ENCODE measurements around the gene TNP1. TPM values are rescaled to one million over a fixed set of nuclear protein-coding genes. Genes with fewer than 3 reads are reported as not detected.

Gene TNP1
- total and polyA plus RNA-seq, 2 donors (not counting 1 experiment from before 2014, with no cell fraction given) = not detected

DNA sequence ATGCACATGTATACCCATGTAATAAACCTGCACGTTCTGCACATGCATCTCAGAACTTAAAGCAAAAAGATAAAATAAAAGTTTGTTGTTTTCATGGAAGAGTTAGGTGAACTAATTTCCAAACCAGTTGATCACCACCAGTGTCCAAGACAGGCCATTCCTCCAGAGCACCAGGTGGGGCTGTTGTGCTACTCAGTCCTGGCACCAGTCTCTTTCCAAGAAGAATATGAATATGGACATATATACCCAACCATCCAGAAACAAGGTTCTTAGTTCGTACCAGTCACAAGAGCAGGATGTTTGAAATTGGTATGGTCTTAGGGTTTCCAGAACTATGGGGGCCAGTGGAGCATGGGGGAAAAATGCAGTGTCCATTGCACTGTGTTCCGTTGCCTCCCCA, 17.2 kb upstream of the TNP1 start:
- TF ChIP-seq CTCF (IDR thresholded peaks at IDR 0.05) (no peak), EZH2 (IDR thresholded peaks at IDR 0.05; ENCODE audit: borderline replicate concordance, insufficient read depth, low read depth, low read length, poor library complexity, severe bottlenecking) (no peak)
- Mint-ChIP-seq H3K27ac (no peak overlapping the region), H3K27me3 (peaks cover 8% of the 10 kb centered on the region), H3K4me3 (no peak overlapping the region), H3K4me1 (no peaks in the 10 kb centered on the region), H3K9me3 (ENCODE audit: insufficient read depth) (no peaks in the 10 kb centered on the region)
- Histone ChIP-seq H3K27ac (ENCODE audit: low read length in 2 of 2) (no peak overlapping the region), H3K4me2 (replicated peaks; ENCODE audit: low read depth, low read length, poor library complexity, severe bottlenecking) (no peak overlapping the region), H3K4me1 (ENCODE audit: control insufficient read depth in 2 of 2, insufficient read depth in 2 of 2, low read length in 2 of 2) (no peaks in the 10 kb centered on the region), H3K79me2 (ENCODE audit: control insufficient read depth, insufficient read depth, low read length) (no peaks in the 10 kb centered on the region), H3K9ac (ENCODE audit: low read length) (no peak overlapping the region), H3K4me3 (ENCODE audit: control extremely low read depth in 1 of 5, extremely low read depth in 1 of 5, insufficient read depth in 1 of 5, low read depth in 2 of 5, low read length in 4 of 5) (no peak overlapping the region), H3K27me3 (replicated peaks in 1 of 4; ENCODE audit: control extremely low read depth in 1 of 4, control insufficient read depth in 3 of 4, insufficient read depth in 4 of 4, low read length in 3 of 4) (no peaks in the 10 kb centered on the region), H3K36me3 (replicated peaks in 1 of 2; ENCODE audit: control extremely low read depth in 1 of 2, control insufficient read depth in 1 of 2, extremely low read depth in 1 of 2, insufficient read depth in 2 of 2, low read length in 1 of 2) (no peaks in the 10 kb centered on the region), H2AFZ (ENCODE audit: insufficient read depth, low read depth, low read length, poor library complexity, severe bottlenecking) (no peak overlapping the region), H4K20me1 (ENCODE audit: control insufficient read depth, insufficient read depth, low read length, poor library complexity, severe bottlenecking) (no peaks in the 10 kb centered on the region), H3K9me3 (ENCODE audit: control extremely low read depth in 1 of 3, control insufficient read depth in 2 of 3, insufficient read depth in 1 of 3, low read length in 2 of 3) (no peaks in the 10 kb centered on the region)
- intact Hi-C loops (cut with micrococcal nuclease) = no loop called here
- no peak for ATAC-seq (ENCODE audit: low read depth)
- CTCF ChIA-PET = no interaction called here
- WGBS (ENCODE audit: insufficient coverage) = no CpG with 5 or more reads among the region's 3 CpGs
- DNase-seq = no peak
- POLR2A ChIA-PET = no interaction called here

GRCh38 chr2:216875862-216876261, 16.0 kb upstream of the TNP1 start:
- CTCF ChIA-PET = no interaction called here

More at GRCh38 chr2:216875862-216876261, 16.0 kb upstream of the TNP1 start:
- no peak overlapping the region for H3K9ac ChIP-seq (ENCODE audit: low read length)
- no peaks in the 10 kb centered on the region for H3K27me3 ChIP-seq (replicated peaks in 1 of 4; ENCODE audit: control extremely low read depth in 1 of 4, control insufficient read depth in 3 of 4, insufficient read depth in 4 of 4, low read length in 3 of 4)
- Mint-ChIP-seq H3K4me3 (no peak overlapping the region), H3K27me3 (peaks cover 13% of the 10 kb centered on the region), H3K9me3 (ENCODE audit: insufficient read depth) (no peaks in the 10 kb centered on the region), H3K4me1 (no peaks in the 10 kb centered on the region), H3K27ac (no peak overlapping the region)
- ATAC-seq (ENCODE audit: low read depth) (no peak), DNase-seq (no peak)
- no peaks in the 10 kb centered on the region for H3K4me1 ChIP-seq (ENCODE audit: control insufficient read depth in 2 of 2, insufficient read depth in 2 of 2, low read length in 2 of 2)
- no peaks in the 10 kb centered on the region for H4K20me1 ChIP-seq (ENCODE audit: control insufficient read depth, insufficient read depth, low read length, poor library complexity, severe bottlenecking)
- no peak overlapping the region for H3K4me3 ChIP-seq (ENCODE audit: control extremely low read depth in 1 of 5, extremely low read depth in 1 of 5, insufficient read depth in 1 of 5, low read depth in 2 of 5, low read length in 4 of 5)
- no peaks in the 10 kb centered on the region for H3K36me3 ChIP-seq (replicated peaks in 1 of 2; ENCODE audit: control extremely low read depth in 1 of 2, control insufficient read depth in 1 of 2, extremely low read depth in 1 of 2, insufficient read depth in 2 of 2, low read length in 1 of 2)
- H3K4me2 ChIP-seq (replicated peaks; ENCODE audit: low read depth, low read length, poor library complexity, severe bottlenecking) = no peak overlapping the region
- intact Hi-C loops (cut with micrococcal nuclease) = no loop called here
- H2AFZ ChIP-seq (ENCODE audit: insufficient read depth, low read depth, low read length, poor library complexity, severe bottlenecking) = no peak overlapping the region
- no peaks in the 10 kb centered on the region for H3K79me2 ChIP-seq (ENCODE audit: control insufficient read depth, insufficient read depth, low read length)
- TF ChIP-seq CTCF (IDR thresholded peaks at IDR 0.05) = no peak
- no peak for TF ChIP-seq EZH2 (IDR thresholded peaks at IDR 0.05; ENCODE audit: borderline replicate concordance, insufficient read depth, low read depth, low read length, poor library complexity, severe bottlenecking)
- no peak overlapping the region for H3K27ac ChIP-seq (ENCODE audit: low read length in 2 of 2)
- 85% methylated on average over 1 of the region's 2 CpGs for WGBS (ENCODE audit: insufficient coverage)
- POLR2A ChIA-PET = no interaction called here
- no peaks in the 10 kb centered on the region for H3K9me3 ChIP-seq (ENCODE audit: control extremely low read depth in 1 of 3, control insufficient read depth in 2 of 3, insufficient read depth in 1 of 3, low read length in 2 of 3)

All from B cell (primary cell).